Lung (tissue), 12 donors: ENCODE measurements around the gene ZBTB44. TPM values are rescaled to one million over a fixed set of nuclear protein-coding genes. Genes with fewer than 3 reads are reported as not detected.

Experiments used
- ATAC-seq: fragments of 200-7000 bp; cut with Tn5 transposase; one replicate; pipeline ENCODE4 v1.9.1; 2020; ENCODE audit warnings: moderate number of reproducible peaks; ENCODE audit not compliant: insufficient read depth, low FRiP score
- DNase-seq, 3 donors: peaks; one replicate each; pipeline ENCODE4 v3.0.0-alpha.2; 2013 to 2017
- H3K27ac ChIP-seq, 2 donors: one replicate each; pipeline ENCODE4 v1.5.1; 2013; ENCODE audit warnings: mild to moderate bottlenecking in 2 of 2, moderate library complexity in 2 of 2, control low read depth in 1 of 2, inconsistent platforms in 1 of 2, low read depth in 1 of 2, low read length in 1 of 2
- H3K27me3 ChIP-seq, 3 donors: one replicate each; pipeline ENCODE4 v1.5.1; 2013; ENCODE audit warnings: low read length in 2 of 3; ENCODE audit not compliant: control insufficient read depth in 3 of 3, insufficient read depth in 3 of 3
- H3K36me3 ChIP-seq, 4 donors: one replicate each; pipeline ENCODE4 v1.5.1; 2013; ENCODE audit warnings: low read length in 4 of 4, mild to moderate bottlenecking in 1 of 4, moderate library complexity in 1 of 4; ENCODE audit not compliant: control insufficient read depth in 4 of 4, insufficient read depth in 4 of 4
- H3K4me1 ChIP-seq, 5 donors: one replicate each; pipeline ENCODE4 v1.5.1; 2013; ENCODE audit warnings: low read length in 5 of 5, mild to moderate bottlenecking in 2 of 5, moderate library complexity in 1 of 5; ENCODE audit not compliant: control insufficient read depth in 5 of 5, insufficient read depth in 5 of 5
- H3K4me3 ChIP-seq: one replicate; pipeline ENCODE4 v1.5.1; 2013; ENCODE audit warnings: mild to moderate bottlenecking, control low read depth, moderate library complexity
- H3K9ac ChIP-seq, 2 donors: one replicate each; pipeline ENCODE4 v1.5.1; 2013; ENCODE audit warnings: low read length in 2 of 2, control low read depth in 1 of 2; ENCODE audit not compliant: insufficient read depth in 1 of 2
- H3K9me3 ChIP-seq, 4 donors: one replicate each; pipeline ENCODE4 v1.5.1; 2013; ENCODE audit warnings: low read length in 3 of 4, mild to moderate bottlenecking in 1 of 4, moderate library complexity in 1 of 4; ENCODE audit not compliant: control insufficient read depth in 4 of 4, insufficient read depth in 3 of 4
- CTCF ChIP-seq: IDR thresholded peaks from 2 replicates; pipeline ENCODE4 v1.5.1; 2012; ENCODE audit warnings: mild to moderate bottlenecking; ENCODE audit errors: control extremely low read depth, extremely low read depth
- WGBS, 2 donors: extraction: QIAGEN DNeasy Blood & Tissue Kit; methylation state at CpG; one replicate each; pipeline ENCODE4 v1.1.7; 2013; 5-methylcytosine and 5-hydroxymethylcytosine counted together
- polyA plus RNA-seq, 2 donors: library from polyadenylated mRNA; stranded (reverse); fragments of 200-250 nt; gene quantifications; one replicate each; pipeline ENCODE4 v1.2.1, GENCODE V29; 2013
- total RNA-seq, 2 donors: library from RNA; depleted of rRNA in 1 of 2; stranded (reverse); fragments of >200 nt in 1 of 2; gene quantifications; one replicate each; pipeline ENCODE4 v1.2.1, GENCODE V29; 2014 to 2021
- donor health status: control.
- donor health status: control.
- donor health status: Bipolar disorder and iron deficiency.
- donor health status: healthy.
- donor health status: DM: yes; HTN: yes; CAD: no.

The ZBTB44 gene
- total and polyA plus RNA-seq, 4 donors, result 8.6 to 72.7 (median 20.8) TPM

GRCh38 chr11:130301002-130301401 lies 13.7 kb downstream of the ZBTB44 start:
- no peaks in the 10 kb centered on the region for H3K27me3 ChIP-seq
- H3K9me3 ChIP-seq, result no peaks in the 10 kb centered on the region
- DNase-seq, result no peak
- WGBS, 2 donors, result 84 to 86% methylated on average over 5 of the region's 5 CpGs
- no peak for ATAC-seq
- peaks cover 0 to 11% (median 0%) of the 10 kb centered on the region in 5 donors for H3K4me1 ChIP-seq
- no peak for TF ChIP-seq CTCF
- H3K36me3 ChIP-seq, result peaks cover 0 to 4% (median 1%) of the 10 kb centered on the region in 4 donors
- no peak overlapping the region for H3K4me3 ChIP-seq
- peak overlapping the region in 1 of 2 donors; percentile 9 for H3K27ac ChIP-seq
- H3K9ac ChIP-seq, result no peak overlapping the region

- no peak overlapping the region for H3K4me3 ChIP-seq
- no peaks in the 10 kb centered on the region for H3K9me3 ChIP-seq
- no peak overlapping the region for H3K27ac ChIP-seq
- no peak overlapping the region for H3K9ac ChIP-seq
- no peak for TF ChIP-seq CTCF
- no peak for ATAC-seq
- peaks cover 0 to 11% (median 0%) of the 10 kb centered on the region in 5 donors for H3K4me1 ChIP-seq
- 53 to 60% methylated on average over 1 of the region's 1 CpG for WGBS, 2 donors
- no peak for DNase-seq
- H3K36me3 ChIP-seq, result peaks cover 0 to 4% (median 1%) of the 10 kb centered on the region in 4 donors
- no peaks in the 10 kb centered on the region for H3K27me3 ChIP-seq
Observed at GRCh38 chr11:130300567-130300966, 14.2 kb downstream of the ZBTB44 start.

GRCh38 chr11:130299978-130300377 lies 14.7 kb downstream of the ZBTB44 start:
- Histone ChIP-seq H3K9me3 (no peaks in the 10 kb centered on the region), H3K36me3 (peaks cover 0 to 4% (median 1%) of the 10 kb centered on the region in 4 donors), H3K27ac (no peak overlapping the region), H3K27me3 (no peaks in the 10 kb centered on the region), H3K4me1 (peaks cover 0 to 15% (median 0%) of the 10 kb centered on the region in 5 donors), H3K4me3 (no peak overlapping the region), H3K9ac (no peak overlapping the region)
- TF ChIP-seq CTCF, result no peak
- 90 to 92% methylated on average over 5 of the region's 5 CpGs for WGBS, 2 donors
- DNase-seq (no peak), ATAC-seq (no peak)

- WGBS, 2 donors, result 82 to 86% methylated on average over 4 of the region's 4 CpGs
- H3K36me3 ChIP-seq, result peaks cover 0 to 6% (median under 1%) of the 10 kb centered on the region in 4 donors
- H3K9ac ChIP-seq, result no peak overlapping the region
- DNase-seq (no peak), ATAC-seq (no peak)
- peaks cover 0 to 11% (median 0%) of the 10 kb centered on the region in 5 donors for H3K4me1 ChIP-seq
- H3K9me3 ChIP-seq, result no peaks in the 10 kb centered on the region
- no peak overlapping the region for H3K27ac ChIP-seq
- no peak for TF ChIP-seq CTCF
- H3K27me3 ChIP-seq, result no peaks in the 10 kb centered on the region
- H3K4me3 ChIP-seq, result no peak overlapping the region
Observed at GRCh38 chr11:130295657-130296056, 19.1 kb downstream of the ZBTB44 start.
